CD4-positive, alpha-beta T cell treated with Interleukin-2 at 100 ng/mL for 4 hours (primary cell): Measurements from ENCODE around the gene RPL35A.
"Not testable (repeated sequence)": the region's sequence is repeated elsewhere in the genome, so short reads cannot be mapped to it uniquely, and the experiment has no call there.

ENCODE experiments used
- DNase-seq: peaks from one replicate; pipeline ENCODE4 v3.0.0-alpha.2; 2020; ENCODE audit warnings: low spot score

The RPL35A gene

GRCh38 chr3:197952440-197952839 lies 2.5 kb downstream of the RPL35A start:
- DNase-seq, result no peak

GRCh38 chr3:197953325-197953724 lies 3.3 kb downstream of the RPL35A start:
- no peak for DNase-seq

- no peak for DNase-seq
Observed at GRCh38 chr3:197953881-197954280, 3.9 kb downstream of the RPL35A start.

- DNase-seq, result no peak
Observed at GRCh38 chr3:197955892-197956477, 6.0 kb downstream of the RPL35A start.

GRCh38 chr3:197956626-197956988 lies 6.6 kb downstream of the RPL35A start:
- no peak for DNase-seq

GRCh38 chr3:197957790-197958133 lies 7.8 kb downstream of the RPL35A start:
- no peak for DNase-seq

GRCh38 chr3:197958346-197958745 lies 8.4 kb downstream of the RPL35A start:
- DNase-seq, result no peak

- not testable (repeated sequence) for DNase-seq
Observed at GRCh38 chr3:197958848-197959247, 8.9 kb downstream of the RPL35A start.

- no peak for DNase-seq
Observed at GRCh38 chr3:197959500-197959890, 9.5 kb downstream of the RPL35A start.

GRCh38 chr3:197959891-197960693 lies 10.1 kb downstream of the RPL35A start, which contains the start of gene LMLN:
Gene LMLN (plus strand): TSS chr3:197960217. CDS start chr3:197960246, 29 bp downstream.
- DNase-seq, result peak; percentile 95

- DNase-seq, result peak; percentile 43
Observed at GRCh38 chr3:197960694-197961581, 10.9 kb downstream of the RPL35A start.

GRCh38 chr3:197961582-197961945 lies 11.6 kb downstream of the RPL35A start:
- no peak for DNase-seq

- no peak for DNase-seq
Observed at GRCh38 chr3:197963019-197963637, 13.1 kb downstream of the RPL35A start.

- not testable (repeated sequence) for DNase-seq
Observed at GRCh38 chr3:197967337-197967989, 17.5 kb downstream of the RPL35A start.

- no peak for DNase-seq
Observed at GRCh38 chr3:197970588-197970987, 20.6 kb downstream of the RPL35A start.

- DNase-seq, result no peak
Observed at GRCh38 chr3:197974016-197974415, 24.0 kb downstream of the RPL35A start.

- DNase-seq, result no peak
Observed at GRCh38 chr3:197975311-197975710, 25.3 kb downstream of the RPL35A start.

- DNase-seq, result no peak
Observed at GRCh38 chr3:197983076-197983475, 33.1 kb downstream of the RPL35A start.

GRCh38 chr3:197989651-197990050 lies 39.7 kb downstream of the RPL35A start:
- DNase-seq, result no peak

- DNase-seq, result no peak
Observed at GRCh38 chr3:197994736-197995135, 44.7 kb downstream of the RPL35A start.

GRCh38 chr3:197996855-197997254 lies 46.9 kb downstream of the RPL35A start:
- DNase-seq, result no peak

GRCh38 chr3:197997936-197998335 lies 47.9 kb downstream of the RPL35A start:
- no peak for DNase-seq
